Left ventricle myocardium superior (tissue), 1 donor: Measurements from ENCODE around the gene GZMM. TPM values are rescaled to one million over a fixed set of nuclear protein-coding genes. Genes with fewer than 3 reads are reported as not detected.
"Not testable (repeated sequence)": the region's sequence is repeated elsewhere in the genome, so short reads cannot be mapped to it uniquely, and the experiment has no call there.

Experiments
- ATAC-seq: fragments of 200-7000 bp; cut with Tn5 transposase; one replicate; pipeline ENCODE4 v1.9.1; 2020; ENCODE audit warnings: mild to moderate bottlenecking, moderate library complexity
- DNase-seq: peaks from one replicate; pipeline ENCODE4 v3.0.0-alpha.2; 2020
- intact Hi-C: fragments of 100-400 bp; cut with micrococcal nuclease; formaldehyde crosslinking; loops from one replicate; pipeline ENCODE4 v1.11.0; 2022
- total RNA-seq: library from RNA; stranded (reverse); fragmentation: NEBNext Ultra II Directional; extraction: Animal tissue kit (Norgen Biotek cat#: 25700); gene quantifications from one replicate; pipeline ENCODE4 v1.2.1, GENCODE V29; 2021
- donor health status: DM: no; HTN: yes; CAD: no; lungs with severe emphysema.

GZMM gene
- total RNA-seq, 1 donor from 2014 or later: 0.37 TPM

DNA sequence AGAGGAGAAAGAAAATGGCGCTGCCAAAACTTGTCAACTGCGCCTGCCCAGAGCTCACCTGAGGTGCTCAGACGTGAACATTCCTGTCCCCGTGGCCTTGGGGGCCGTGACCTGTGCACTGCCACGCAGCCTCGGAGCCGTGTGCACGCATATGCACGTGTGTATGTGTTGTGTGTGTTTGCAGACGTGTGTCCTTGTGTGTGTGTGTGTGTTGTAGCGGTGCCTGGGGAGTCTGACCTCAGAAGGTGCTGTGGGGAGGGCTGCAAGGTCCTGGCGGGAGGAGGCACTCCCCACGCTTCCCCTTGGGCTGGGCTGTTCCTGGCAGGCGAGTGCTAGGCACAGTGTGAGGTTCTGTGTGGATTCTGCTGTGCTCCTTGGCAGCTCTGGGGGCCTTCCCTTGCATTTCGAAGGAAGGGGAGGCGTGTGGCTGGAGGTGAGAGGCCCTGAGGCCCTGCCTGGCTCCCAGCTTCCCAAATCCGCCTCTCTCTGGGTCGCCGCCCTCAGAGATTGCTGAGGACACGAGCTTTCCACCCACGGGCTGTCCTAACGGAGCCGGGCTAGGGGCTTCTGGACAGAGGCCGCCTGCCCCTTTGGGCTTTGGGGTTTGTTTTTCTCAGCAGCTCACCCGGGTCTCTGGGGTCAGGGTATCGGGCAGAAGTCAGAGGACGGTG lies 33.0 kb downstream of the GZMM start:
- intact Hi-C loops: no loop called here

DNA sequence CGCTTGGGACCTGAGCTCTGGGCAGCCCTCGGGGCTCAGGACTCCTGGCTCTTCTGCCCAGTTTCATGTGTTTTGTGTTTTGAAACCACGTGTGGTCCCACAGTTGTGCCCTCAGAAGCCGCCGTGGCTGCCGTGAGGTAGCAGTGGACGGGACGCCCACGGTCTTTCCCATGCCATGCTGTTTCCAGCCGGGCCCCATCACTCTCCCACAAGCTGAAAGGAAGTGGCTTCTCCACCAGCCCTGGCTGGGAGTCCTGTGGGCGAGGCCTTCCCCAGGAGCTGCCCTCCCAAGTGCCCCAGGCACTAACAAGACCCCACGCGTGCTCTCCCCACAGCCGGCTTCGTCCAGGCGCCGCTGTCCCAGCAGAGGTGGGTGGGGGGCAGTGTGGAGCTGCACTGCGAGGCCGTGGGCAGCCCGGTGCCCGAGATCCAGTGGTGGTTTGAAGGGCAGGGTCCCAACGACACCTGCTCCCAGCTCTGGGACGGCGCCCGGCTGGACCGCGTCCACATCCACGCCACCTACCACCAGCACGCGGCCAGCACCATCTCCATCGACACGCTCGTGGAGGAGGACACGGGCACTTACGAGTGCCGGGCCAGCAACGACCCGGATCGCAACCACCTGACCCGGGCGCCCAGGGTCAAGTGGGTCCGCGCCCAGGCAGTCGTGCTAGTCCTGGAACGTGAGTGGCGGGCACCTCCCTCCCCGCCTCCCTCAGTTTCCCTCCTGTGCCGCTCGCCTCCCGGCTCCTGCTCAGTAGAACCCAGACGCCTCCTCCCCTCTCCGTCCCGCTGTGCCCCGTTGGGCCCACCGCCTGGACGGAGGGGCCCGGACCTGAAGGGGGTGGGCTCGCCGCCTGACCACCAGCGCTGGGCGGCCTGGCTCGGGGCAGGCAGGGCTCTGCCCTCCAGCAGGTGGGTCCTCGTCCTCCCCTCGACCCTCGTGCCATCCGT lies 33.9 kb downstream of the GZMM start:
- intact Hi-C loops: no loop called here
- DNase-seq: no peak
- no peak for ATAC-seq

More for the DNA sequence above, 33.0 kb downstream of the GZMM start:
- ATAC-seq: no peak
- no peak for DNase-seq

DNA sequence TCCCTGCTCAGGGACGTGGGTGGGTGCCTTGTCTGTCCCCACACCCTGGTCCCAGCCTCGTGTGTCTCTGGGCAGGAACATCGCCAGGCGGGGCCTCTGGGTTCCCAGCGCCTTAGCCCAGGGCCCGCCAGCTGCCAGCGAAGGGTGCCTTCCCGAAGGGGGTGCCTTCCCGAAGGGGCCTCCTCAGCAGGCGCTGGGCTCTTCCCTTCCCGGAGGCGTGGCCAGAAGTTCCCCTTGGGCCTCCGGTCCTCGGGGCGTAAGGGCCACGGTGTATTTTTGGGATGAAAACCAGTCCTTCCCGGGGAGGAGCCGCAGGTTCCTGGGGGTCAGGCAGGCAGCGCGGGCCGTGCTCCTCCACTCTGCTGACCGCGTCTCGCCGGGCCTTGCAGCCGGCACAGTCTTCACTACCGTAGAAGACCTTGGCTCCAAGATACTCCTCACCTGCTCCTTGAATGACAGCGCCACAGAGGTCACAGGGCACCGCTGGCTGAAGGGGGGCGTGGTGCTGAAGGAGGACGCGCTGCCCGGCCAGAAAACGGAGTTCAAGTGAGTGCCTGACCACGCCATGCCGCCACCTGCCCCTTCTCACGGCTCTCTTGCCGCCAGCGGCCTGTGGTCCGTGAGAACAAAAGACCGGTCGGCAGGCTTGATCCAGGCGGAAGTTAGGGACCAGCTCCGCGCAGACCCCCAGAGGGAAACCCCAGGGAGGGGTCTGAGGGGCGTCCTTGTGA lies 35.4 kb downstream of the GZMM start:
- DNase-seq (no peak), ATAC-seq (no peak)
- intact Hi-C loops: no loop called here

DNA sequence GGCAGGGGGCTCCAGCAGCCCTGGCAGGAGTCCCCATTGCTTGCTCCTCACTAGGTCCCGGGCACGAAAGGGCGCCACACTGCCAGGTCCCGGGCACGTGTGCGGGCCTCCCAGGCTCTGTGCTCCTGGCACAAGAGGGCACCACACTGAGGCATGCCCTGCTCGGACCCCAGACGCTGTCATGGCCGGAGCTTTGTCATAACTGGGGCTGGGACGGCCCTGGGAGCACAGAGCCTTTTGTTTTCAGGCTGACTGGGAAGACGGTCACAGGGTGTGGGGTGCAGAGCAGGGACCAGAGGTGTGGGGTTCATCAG lies 35.9 kb downstream of the GZMM start:
- intact Hi-C loops: no loop called here
- no peak for ATAC-seq
- DNase-seq: no peak

DNA sequence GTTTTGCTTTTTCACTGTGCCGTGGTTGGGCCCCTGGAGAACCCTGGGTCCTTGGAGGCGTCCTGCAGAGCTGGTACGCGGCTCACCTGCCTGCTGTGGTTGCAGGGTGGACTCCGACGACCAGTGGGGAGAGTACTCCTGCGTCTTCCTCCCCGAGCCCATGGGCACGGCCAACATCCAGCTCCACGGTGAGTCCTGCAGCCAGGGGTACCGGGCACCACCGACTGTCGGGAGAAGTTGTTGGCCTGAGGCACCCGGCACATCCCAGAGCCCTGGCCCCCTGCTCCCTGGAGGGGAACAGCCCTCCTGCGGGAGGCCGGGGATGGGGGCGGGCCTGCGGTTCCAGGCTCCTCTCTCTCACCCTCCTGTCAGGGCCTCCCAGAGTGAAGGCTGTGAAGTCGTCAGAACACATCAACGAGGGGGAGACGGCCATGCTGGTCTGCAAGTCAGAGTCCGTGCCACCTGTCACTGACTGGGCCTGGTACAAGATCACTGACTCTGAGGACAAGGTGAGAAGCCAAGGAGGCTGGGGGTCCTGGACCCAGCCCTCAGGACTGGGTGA lies 36.5 kb downstream of the GZMM start:
- no peak for DNase-seq
- intact Hi-C loops: no loop called here
- ATAC-seq: no peak

DNA sequence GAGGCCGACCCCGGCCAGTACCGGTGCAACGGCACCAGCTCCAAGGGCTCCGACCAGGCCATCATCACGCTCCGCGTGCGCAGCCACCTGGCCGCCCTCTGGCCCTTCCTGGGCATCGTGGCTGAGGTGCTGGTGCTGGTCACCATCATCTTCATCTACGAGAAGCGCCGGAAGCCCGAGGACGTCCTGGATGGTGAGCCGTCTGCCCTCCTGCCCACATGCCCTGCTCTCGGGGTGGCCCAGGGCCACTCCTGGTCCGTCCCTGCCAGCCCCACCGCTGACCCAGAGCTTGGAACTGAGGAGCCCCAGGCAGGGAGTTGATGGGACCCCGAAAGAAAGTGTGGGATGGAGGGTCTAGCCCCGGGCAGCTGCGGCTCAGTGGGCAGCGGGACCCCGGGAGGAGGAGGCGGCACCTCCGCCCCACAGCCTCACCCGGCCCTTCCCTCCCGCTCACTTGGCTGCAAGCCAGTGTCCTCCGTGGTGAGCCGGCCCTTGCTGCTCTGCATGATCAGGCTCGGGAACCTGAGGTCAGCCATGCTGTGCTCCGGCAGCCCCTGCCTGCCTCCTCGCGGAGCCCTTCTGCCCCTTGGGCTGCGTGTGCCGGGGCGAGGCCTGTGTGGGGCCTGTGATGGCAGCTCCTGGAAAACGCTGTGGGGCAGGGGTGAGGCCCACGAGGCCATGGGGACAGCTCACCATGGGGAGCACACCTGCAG lies 37.7 kb downstream of the GZMM start:
- no peak for ATAC-seq
- intact Hi-C loops: no loop called here
- peak; percentile 67 for DNase-seq

DNA sequence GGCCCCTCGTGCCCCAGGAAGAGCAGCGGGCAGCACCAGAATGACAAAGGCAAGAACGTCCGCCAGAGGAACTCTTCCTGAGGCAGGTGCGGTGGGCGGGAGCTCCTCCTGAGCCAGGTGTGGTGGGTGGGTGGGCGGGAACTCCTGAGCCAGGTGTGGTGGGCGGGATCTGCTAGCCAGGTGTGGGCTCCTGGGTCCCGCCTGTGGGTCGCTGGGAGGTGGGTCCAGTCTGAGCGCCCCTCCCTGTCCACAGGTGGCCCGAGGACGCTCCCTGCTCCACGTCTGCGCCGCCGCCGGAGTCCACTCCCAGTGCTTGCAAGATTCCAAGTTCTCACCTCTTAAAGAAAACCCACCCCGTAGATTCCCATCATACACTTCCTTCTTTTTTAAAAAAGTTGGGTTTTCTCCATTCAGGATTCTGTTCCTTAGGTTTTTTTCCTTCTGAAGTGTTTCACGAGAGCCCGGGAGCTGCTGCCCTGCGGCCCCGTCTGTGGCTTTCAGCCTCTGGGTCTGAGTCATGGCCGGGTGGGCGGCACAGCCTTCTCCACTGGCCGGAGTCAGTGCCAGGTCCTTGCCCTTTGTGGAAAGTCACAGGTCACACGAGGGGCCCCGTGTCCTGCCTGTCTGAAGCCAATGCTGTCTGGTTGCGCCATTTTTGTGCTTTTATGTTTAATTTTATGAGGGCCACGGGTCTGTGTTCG lies 38.8 kb downstream of the GZMM start:
- ATAC-seq: no peak
- no peak for DNase-seq
- intact Hi-C loops: no loop called here

DNA sequence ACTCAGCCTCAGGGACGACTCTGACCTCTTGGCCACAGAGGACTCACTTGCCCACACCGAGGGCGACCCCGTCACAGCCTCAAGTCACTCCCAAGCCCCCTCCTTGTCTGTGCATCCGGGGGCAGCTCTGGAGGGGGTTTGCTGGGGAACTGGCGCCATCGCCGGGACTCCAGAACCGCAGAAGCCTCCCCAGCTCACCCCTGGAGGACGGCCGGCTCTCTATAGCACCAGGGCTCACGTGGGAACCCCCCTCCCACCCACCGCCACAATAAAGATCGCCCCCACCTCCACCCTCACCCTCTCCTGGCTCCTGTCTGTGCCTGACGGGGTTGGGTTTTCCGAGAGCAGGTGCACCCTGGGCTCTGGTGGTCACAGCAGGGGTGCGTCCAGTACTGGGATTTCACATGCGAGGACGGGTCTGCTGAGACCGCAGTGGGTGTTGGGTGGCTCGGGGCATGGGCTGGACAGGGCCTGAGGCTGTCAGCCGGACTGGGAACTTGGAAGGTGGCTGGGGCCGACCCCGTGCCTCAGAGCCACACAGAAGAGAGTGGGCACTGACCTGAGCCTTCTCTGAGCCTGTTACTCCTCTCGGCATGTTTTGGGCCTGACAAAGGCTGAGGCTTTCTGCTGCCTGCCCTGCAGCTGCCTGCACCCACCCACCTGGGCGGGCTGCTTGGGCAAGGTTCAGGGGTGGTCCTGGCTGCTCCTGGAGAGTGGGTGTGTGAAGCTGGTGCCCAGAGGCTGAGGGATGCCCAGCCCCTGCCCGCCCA lies 39.5 kb downstream of the GZMM start:
- ATAC-seq (peak; percentile 2), DNase-seq (no peak)
- intact Hi-C loops: no loop called here

DNA sequence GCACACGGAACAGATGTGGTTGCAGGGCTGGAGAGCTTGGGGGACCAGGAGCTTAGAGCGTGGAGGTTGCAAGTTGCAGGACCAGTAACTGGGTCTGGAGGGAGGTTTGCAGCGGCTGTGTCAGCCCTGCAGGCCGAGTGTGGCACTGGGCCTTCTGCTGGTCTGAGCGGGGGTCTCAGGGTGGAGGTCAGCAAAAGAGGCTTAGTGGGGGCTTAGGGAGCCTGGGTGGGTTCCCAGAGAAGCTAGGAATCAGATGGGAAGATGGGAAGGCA lies 40.1 kb downstream of the GZMM start:
- DNase-seq (no peak), ATAC-seq (peak; percentile 1)
- intact Hi-C loops: no loop called here

DNA sequence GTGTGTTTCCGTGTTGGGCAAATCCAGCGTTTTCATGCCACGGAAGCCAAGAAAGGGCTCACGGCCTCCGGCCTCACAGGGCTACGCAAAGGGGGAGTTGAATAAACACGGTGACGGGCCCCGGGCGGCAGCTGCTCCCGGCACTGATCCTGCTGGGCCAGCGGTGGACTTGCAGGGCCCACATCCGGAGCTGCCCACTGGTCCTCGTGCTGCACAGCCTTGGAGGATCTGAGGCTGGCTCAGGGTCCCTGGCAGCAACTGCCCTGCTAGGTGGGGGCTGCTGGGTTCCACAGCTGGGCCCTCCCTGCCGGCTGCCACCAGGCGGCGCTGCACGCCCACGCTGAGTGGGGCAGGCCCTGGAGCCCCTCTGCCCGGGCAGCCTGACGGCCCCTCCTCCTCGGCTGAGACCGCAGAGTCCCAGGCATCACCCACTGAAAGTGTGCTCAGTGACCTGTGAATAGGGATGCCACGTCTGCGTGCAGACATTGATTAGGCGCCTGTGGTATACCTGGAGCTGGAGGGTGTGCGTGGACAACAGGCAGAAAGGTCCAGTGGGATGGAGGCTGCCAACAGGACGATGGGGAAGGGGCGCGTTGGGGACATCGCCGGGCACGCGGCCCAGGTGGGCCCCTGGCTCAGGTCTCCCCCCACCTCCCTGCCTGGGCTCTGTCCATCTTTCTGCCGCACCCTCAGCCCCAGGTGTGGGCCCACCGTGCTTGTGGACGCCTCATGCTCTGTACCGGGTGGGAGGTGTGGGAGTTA lies 40.6 kb downstream of the GZMM start:
- intact Hi-C loops: no loop called here
- DNase-seq (peak; percentile 79), ATAC-seq (peak; percentile 69)

DNA sequence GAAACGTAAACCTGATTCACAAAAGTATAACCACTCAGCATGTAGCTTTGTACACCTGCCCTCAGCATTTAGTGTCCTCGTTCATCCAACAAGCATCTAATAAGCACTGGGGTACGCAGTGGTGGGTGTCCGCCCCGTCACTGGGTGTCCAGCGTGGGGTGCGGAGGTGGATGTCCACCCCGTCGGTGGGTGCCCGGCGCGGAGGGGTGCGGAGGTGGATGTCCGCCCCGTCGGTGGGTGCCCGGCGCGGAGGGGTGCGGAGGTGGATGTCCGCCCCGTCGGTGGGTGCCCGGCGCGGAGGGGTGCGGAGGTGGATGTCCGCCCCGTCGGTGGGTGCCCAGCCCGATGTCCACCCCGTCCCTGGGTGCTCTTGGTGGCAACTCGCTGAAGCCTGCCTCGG lies 41.3 kb downstream of the GZMM start:
- DNase-seq, intact Hi-C loops, ATAC-seq: not testable (repeated sequence)

DNA sequence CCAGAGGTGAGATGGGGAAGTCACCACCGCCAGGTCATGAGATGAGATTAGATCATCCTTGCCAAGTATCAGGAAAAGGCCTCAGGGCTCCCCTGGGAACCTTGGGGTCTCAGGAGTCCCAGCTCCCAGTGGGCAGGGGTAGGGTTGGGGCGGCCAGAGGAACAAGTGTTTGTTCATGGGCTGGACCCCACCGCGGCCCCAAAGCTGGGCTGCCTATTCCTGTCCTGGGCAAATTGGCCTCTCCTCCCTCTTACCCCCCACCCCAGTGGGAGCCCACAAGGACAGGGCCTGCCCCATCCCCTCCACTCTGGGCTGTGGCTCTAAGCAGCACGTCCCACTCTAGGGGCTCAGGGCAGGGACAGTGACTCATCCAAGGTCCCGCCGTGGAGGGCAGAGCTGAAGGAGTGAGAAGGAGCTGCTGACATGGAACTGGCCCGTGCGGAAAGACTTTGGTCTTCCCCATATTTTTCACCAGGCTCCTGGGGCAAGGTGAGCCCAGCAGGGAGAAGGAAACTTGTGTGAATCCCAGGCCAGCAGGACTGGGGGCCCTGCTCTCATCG lies 41.8 kb downstream of the GZMM start:
- intact Hi-C loops: no loop called here
- ATAC-seq (no peak), DNase-seq (no peak)

DNA sequence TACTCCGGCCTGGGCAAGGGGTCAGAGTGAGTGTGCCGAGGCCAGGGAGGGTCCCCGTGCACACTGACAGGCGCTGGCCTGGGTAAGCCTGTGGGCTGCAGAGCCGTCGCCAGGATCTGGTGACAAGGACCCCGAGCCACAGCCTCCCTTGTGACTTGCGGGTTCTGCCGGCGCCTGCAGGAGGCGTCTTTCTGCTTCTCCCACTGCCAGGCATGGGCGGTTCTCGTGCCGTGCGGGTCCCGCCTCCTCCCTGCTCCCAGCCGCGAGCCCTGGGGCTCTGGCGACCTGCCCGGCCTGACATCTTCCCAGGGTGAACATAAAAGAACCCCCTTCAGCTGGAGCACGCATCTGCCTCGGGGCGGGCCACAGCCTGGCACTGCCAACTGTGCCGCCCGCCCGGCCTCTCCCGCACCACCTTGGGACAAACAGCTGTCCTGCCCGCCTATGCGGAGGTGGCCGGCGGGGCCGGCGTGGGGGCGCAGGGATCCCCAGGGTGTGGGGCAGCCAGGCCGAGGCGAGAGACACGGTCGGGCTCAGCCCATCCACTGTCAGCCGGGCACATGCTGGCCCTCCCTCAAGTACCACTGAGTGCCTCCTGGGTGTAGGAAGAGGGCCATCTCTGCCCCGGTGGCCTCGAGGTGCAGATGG lies 44.4 kb downstream of the GZMM start:
- ATAC-seq (peak; percentile 57), DNase-seq (peak; percentile 87)
- intact Hi-C loops: no loop called here

DNA sequence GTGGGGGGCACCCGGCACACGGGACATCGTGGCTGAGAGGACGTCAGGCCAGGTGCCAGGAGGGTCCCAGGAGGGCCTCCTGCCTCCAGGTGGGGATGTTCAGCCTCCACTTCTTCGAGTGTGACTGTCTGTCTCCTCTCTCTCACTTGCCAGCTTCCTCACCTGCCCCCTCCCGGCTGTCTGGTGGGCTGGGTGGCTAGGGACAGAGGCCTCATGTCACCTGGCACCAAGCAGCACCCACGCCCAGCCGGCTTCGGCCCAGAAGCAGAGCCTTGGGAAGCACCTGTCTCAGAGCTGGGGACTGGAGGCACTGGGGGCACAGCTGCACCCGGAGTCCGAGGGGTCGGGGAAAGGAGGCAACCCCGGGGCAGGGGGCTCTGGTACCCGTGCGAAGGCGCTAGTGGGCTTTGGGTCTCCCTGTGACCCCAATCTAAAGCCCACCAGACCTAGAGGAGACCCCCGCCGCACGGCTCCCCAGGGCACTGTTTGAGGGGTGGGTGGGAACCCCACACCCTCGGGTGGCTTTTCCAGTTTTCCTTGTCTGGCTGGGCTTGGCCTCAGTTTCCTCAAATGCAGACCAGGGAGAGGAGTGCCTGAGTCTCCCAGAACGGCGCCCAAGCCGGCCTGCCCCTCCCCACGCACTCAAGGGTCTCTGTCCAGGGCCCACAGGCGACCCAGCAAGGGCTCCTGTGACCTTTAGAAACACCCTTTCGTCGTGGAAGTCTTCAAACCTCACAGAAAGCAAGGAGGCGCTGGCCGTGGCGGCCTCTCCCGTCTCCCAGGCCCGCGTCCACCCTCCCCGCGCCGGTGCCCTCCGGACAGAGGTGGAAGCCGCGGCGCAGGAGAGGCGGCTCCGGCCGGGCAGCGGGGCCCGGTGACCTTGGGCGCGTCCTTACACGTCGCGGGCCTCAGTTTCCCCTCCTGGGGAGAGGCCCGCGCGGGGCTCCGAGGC lies 45.2 kb downstream of the GZMM start:
- ATAC-seq (peak; percentile 5), DNase-seq (no peak)
- intact Hi-C loops: no loop called here

DNA sequence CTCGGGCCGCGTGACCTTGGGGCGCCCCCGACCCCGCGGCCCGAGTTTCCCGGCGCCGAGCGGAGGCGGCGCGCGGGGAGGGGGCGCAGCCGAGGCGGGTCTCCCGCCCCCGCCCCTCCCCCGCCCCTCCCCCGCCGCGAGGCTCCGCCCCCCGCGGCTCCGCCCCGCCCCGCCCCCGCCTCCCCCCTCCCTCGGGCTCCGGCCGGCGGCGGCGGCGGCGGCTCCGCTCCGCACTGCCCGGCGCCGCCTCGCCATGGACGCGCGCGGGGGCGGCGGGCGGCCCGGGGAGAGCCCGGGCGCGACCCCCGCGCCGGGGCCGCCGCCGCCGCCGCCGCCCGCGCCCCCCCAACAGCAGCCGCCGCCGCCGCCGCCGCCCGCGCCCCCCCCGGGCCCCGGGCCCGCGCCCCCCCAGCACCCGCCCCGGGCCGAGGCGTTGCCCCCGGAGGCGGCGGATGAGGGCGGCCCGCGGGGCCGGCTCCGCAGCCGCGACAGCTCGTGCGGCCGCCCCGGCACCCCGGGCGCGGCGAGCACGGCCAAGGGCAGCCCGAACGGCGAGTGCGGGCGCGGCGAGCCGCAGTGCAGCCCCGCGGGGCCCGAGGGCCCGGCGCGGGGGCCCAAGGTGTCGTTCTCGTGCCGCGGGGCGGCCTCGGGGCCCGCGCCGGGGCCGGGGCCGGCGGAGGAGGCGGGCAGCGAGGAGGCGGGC lies 46.0 kb downstream of the GZMM start, which contains the start of gene HCN2:
HCN2 (plus strand) TSS at position 189 of the 703 bp plus-strand sequence; CDS start at position 254, 65 bp downstream.
- intact Hi-C loops: no loop called here
- no peak for ATAC-seq
- no peak for DNase-seq
